ENCODE measurements around the gene NR4A1.

DNA sequence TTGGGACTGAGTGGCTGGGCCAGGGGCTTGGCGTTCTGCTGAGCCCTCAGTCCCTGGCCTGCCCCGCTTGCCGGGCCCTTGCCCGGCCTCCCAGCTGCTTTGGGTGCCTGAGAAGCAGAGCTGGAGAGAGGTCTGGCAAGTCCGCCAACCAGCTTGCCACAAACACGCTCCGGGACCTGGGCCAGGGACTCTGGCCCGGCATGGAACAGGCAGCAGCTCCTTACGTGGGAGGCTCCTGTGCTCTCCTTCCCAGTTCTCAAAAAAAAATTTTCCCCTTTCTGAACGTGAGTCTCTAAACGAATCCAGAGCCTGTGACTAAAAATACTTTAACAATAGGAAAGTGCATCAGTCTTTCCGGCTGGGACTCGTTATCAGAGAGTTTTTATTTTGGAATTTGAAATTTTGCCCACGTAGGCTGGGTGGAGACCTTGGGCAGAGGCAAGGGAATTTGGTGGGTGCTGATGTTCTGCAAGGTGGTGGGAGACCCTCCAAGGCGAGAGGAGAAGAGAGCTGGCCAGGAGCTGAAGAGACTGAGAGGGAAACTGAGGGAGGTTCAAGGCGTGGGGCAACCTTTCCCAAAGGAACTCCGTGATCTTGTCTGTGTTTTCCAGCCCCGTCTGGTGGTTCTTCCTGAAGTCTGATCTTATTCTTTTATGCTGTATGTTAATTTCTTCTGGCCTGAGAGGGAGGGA, 6.8 kb upstream of the NR4A1 start:
- TF ChIP-seq, protein P1, sequence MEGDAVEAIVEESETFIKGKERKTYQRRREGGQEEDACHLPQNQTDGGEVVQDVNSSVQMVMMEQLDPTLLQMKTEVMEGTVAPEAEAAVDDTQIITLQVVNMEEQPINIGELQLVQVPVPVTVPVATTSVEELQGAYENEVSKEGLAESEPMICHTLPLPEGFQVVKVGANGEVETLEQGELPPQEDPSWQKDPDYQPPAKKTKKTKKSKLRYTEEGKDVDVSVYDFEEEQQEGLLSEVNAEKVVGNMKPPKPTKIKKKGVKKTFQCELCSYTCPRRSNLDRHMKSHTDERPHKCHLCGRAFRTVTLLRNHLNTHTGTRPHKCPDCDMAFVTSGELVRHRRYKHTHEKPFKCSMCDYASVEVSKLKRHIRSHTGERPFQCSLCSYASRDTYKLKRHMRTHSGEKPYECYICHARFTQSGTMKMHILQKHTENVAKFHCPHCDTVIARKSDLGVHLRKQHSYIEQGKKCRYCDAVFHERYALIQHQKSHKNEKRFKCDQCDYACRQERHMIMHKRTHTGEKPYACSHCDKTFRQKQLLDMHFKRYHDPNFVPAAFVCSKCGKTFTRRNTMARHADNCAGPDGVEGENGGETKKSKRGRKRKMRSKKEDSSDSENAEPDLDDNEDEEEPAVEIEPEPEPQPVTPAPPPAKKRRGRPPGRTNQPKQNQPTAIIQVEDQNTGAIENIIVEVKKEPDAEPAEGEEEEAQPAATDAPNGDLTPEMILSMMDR (tag by site-specific recombination; IDR thresholded peaks at IDR 0.05): no peak
- TF ChIP-seq YY1 (tag by site-specific recombination; IDR thresholded peaks at IDR 0.05) (no peak), ZNF274 (IDR thresholded peaks at IDR 0.05; ENCODE audit: low read length) (no peak), ZNF274 (tag by site-specific recombination; IDR thresholded peaks at IDR 0.05; ENCODE audit: borderline replicate concordance) (no peak), TRIM28 (IDR thresholded peaks at IDR 0.05; ENCODE audit: borderline replicate concordance, low read length) (no peak), ZNF837 (tag by site-specific recombination; IDR thresholded peaks at IDR 0.05) (no peak)
- TF ChIP-seq, protein P2, sequence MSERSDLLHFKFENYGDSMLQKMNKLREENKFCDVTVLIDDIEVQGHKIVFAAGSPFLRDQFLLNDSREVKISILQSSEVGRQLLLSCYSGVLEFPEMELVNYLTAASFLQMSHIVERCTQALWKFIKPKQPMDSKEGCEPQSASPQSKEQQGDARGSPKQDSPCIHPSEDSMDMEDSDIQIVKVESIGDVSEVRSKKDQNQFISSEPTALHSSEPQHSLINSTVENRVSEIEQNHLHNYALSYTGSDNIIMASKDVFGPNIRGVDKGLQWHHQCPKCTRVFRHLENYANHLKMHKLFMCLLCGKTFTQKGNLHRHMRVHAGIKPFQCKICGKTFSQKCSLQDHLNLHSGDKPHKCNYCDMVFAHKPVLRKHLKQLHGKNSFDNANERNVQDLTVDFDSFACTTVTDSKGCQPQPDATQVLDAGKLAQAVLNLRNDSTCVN (tag by site-specific recombination; optimal IDR thresholded peaks at IDR 0.05): no peak
